GM13977 (cell line): ENCODE data around the gene HSF5.

Experiments used
- DNase-seq: peaks from one replicate; pipeline ENCODE4 v3.0.0; 2012; ENCODE audit warnings: low spot score
- in situ Hi-C: fragments of 300-500 bp; cut with MboI; formaldehyde crosslinking; loops from one replicate; pipeline ENCODE4 v1.12.0; 2022; ENCODE audit warnings: low sequenced_read_pairs, low pct_unique_long_range_greater_than_20kb, mixed read lengths, inconsistent platforms; ENCODE audit not compliant: unreplicated experiment
- TF ChIP-seq, protein P1 (sequence below): IDR thresholded peaks from 2 replicates; pipeline ENCODE4 v1.5.1; 2012; ENCODE audit warnings: mild to moderate bottlenecking, control low read depth; ENCODE audit not compliant: insufficient read depth; ENCODE audit errors: extremely low read depth, missing control alignments

Gene HSF5

DNA sequence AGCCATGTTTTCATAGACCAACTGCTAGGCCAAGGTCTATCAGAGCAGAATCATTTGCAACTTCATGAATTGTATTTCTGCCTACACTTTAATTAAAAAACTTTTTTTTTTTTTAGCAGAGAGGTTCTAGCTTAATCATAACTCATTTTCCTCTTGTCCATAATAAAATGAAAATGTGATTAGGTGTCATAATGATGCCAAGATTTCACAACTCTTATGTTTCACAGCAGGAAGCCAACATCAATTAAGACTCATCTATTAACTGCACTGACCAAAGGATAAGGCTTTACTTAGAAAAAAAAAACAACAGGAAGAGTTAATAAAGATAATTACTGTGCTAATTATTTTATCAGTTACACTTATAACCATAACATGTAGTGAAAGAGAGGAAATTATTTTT is 52.0 kb downstream of the HSF5 start:
- TF ChIP-seq, protein P1, sequence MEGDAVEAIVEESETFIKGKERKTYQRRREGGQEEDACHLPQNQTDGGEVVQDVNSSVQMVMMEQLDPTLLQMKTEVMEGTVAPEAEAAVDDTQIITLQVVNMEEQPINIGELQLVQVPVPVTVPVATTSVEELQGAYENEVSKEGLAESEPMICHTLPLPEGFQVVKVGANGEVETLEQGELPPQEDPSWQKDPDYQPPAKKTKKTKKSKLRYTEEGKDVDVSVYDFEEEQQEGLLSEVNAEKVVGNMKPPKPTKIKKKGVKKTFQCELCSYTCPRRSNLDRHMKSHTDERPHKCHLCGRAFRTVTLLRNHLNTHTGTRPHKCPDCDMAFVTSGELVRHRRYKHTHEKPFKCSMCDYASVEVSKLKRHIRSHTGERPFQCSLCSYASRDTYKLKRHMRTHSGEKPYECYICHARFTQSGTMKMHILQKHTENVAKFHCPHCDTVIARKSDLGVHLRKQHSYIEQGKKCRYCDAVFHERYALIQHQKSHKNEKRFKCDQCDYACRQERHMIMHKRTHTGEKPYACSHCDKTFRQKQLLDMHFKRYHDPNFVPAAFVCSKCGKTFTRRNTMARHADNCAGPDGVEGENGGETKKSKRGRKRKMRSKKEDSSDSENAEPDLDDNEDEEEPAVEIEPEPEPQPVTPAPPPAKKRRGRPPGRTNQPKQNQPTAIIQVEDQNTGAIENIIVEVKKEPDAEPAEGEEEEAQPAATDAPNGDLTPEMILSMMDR = no peak
- DNase-seq = no peak
- in situ Hi-C loops = no loop called here

DNA sequence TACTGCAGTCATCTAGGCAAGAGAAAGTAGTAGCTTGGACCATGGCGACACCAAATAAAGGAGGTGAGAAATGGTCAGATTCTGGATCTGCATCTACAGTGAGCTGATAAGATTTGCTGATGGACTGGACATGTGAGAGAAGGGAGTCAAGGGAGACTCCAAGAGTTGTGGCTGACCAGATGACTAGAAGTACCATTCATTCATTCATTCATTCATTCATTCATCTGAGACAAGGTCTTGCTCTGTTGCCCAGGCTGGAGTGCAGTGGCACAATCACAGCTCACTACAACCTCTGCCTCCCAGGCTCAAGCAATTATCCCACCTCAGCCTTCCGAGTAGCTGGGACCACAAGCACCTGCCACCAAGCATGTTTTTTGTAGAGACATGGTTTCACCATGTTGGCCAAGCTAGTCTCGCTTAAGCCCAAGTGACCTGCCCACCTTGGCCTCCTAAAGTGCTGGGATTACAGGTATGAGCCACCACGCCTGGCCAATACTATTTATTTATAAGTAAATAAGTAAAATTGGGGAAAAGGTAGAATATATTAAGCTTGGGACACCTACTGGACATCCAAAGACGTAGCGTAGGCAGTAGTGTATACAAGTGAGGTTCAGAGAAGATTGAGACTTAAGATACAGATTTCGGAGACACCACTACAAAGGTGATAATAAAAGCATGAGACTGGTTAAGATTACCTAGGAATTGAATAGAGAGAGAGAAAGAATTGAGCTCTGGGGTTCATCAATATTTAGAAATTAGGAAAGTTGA is 55.2 kb downstream of the HSF5 start:
- no peak for DNase-seq
- in situ Hi-C loops = no loop called here
- TF ChIP-seq, protein P1 = no peak

DNA sequence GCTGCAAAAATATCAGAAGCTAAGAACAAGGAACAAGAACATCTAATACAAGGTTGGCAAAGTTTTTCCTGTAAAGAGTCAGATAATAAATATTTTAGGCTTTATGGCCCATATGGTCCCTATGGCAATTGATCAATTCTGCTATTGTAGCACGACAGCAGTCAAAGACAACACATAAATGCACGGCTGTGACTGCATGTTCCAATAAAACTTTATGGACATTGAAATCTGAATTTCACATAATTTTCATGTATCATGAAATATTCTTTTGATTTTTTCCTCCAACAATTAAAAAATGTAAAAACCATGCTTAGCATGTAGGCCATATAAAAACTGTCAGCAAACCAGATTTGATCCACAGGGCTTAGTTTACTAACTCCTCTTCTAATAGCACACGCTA is 60.4 kb downstream of the HSF5 start:
- no peak for DNase-seq
- TF ChIP-seq, protein P1 = no peak
- in situ Hi-C loops = no loop called here

DNA sequence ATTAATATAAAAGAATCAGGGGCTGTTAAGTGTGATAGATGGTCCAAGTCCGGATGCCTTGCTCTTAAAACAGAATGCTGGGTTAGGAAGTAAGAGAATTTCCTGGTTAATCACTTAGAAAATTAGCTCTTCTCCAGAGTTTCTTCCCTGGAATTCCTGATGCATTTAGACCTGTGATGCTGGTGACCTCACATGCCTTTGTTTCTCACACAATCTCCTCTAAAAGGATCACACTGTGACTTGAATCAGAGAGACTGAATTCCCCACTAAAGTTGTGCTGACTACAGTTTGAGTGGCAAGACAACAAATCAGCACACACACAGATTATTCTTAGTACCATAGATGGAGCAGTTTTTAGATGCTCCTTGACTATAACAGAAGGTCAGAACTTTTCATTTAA is 66.5 kb downstream of the HSF5 start:
- in situ Hi-C loops = no loop called here
- no peak for DNase-seq
- TF ChIP-seq, protein P1 = no peak

DNA sequence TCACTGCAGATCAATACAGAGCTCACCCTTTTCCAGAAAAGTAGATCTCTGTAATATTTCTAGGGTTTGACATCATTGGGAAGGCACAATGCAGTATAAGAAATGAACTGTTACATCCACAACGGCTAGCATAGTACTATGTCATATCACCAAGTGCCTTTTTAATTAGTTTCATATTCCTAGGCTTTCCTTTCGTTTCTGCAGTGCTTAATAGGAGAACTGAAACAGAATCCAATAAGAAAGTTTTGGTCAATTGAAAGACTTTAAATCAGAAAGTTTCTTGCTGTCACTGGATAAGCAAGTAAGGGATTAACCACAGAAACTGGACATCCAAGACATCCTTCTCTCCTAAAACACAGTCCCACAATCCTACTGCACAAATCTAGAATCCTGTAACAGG is 67.4 kb downstream of the HSF5 start:
- in situ Hi-C loops = no loop called here
- TF ChIP-seq, protein P1 = no peak
- no peak for DNase-seq

DNA sequence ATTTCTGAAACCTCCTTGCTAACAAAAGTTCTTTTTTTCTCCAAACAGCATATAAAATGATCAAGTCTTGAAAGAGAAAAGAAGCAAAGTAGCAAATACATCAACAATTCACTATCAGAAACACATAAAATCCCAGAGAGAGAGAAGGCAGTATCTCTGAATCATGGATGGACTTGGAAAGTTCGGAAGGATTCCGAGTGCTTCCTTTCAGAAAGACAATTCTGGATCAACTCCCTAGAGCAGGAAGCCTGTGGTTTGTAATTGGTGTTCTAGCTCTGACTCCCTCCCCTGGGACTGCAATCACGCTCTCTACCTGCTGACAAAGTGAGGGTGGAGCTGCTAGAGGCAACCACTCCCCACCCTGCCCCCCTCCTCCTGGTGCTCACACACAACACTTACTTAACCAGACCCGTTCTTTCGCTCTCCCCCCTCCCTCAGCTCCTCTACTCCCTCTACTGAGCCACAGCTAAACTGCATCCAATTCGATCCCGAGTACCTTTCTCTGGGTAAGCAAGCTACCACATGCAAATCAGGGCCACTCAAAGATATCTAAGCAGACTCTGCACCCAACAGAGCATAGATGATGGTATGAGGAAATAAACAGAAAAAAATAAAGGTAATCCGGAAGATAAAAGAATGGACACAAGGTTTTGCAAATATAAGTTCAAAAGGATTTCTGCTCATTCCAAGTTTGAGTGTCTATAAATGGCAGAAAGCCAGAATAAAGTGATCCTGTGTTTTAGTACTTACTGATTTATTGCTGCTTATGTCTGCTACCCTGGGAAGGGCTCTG is 70.7 kb downstream of the HSF5 start, which contains the start of gene RNF43:
TSS of gene RNF43 (minus strand) at position 235 of the 793 bp plus-strand sequence. CDS start 1,957 bp downstream, outside the sequence.
- in situ Hi-C loops = no loop called here
- DNase-seq = peak; percentile 88
- TF ChIP-seq, protein P1 = peak; percentile 80
